ENCODE measurements around the gene CNTN1. TPM values are rescaled to one million over a fixed set of nuclear protein-coding genes. Genes with fewer than 3 reads are reported as not detected.
A peak's percentile ranks its signal among the peaks of the same experiment; 100 is the strongest.

CNTN1 gene
- total and polyA plus RNA-seq, 2 experiments from 2014 or later, result 4.2 to 4.7 TPM

DNA sequence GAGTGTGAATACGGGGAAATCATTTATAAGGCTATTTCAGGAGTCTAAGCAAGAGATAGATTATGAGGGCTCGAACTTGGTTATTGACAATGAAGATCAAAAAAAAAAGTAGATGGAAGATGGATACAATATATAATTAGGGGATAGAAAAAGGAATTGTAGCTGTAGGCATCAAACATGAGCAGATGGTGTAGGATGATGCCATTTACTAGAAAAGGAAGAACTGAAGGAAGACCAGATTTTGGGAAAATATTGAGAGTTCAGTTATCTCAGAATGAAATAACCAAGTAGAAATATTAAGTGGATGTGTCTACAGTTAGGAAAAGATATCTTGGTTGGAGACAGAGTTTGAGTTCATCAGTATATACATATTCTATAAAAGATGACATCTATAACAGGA lies 109.6 kb downstream of the CNTN1 start:
- Histone ChIP-seq H3K27ac (no peak overlapping the region), H3K36me3 (no peaks in the 10 kb centered on the region), H3K27me3 (no peaks in the 10 kb centered on the region), H3K4me3 (no peak overlapping the region), H3K4me1 (ENCODE audit: low read depth) (no peaks in the 10 kb centered on the region), H3K9me3 (ENCODE audit: low read depth) (no peaks in the 10 kb centered on the region)
- TF ChIP-seq, protein P1, sequence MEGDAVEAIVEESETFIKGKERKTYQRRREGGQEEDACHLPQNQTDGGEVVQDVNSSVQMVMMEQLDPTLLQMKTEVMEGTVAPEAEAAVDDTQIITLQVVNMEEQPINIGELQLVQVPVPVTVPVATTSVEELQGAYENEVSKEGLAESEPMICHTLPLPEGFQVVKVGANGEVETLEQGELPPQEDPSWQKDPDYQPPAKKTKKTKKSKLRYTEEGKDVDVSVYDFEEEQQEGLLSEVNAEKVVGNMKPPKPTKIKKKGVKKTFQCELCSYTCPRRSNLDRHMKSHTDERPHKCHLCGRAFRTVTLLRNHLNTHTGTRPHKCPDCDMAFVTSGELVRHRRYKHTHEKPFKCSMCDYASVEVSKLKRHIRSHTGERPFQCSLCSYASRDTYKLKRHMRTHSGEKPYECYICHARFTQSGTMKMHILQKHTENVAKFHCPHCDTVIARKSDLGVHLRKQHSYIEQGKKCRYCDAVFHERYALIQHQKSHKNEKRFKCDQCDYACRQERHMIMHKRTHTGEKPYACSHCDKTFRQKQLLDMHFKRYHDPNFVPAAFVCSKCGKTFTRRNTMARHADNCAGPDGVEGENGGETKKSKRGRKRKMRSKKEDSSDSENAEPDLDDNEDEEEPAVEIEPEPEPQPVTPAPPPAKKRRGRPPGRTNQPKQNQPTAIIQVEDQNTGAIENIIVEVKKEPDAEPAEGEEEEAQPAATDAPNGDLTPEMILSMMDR (IDR thresholded peaks at IDR 0.05; ENCODE audit: low read depth, low read length), result no peak
- no peak for DNase-seq (ENCODE audit: low read depth in 1 of 2, low spot score in 1 of 2)

DNA sequence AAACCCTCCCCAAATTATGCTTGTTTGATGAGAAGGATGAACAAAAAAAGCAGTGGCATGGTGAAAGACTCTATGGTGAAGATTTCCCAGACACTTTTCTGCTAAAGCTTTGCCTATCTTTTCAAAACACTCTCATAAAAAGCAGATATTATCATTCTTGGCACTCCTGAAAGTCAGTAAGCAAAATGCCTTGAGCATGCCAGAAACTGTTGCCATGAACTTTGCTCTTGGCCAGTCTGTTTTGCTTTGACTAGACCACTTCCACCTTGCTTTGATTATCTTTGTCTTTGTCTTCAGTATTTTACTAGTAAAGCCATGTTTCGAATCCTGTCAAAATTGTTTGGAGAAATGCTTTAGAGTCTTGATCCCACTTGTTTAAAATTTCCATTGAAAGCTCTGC lies 110.4 kb downstream of the CNTN1 start:
- Histone ChIP-seq H3K9me3 (ENCODE audit: low read depth) (no peaks in the 10 kb centered on the region), H3K4me3 (no peak overlapping the region), H3K4me1 (ENCODE audit: low read depth) (no peaks in the 10 kb centered on the region), H3K27me3 (no peaks in the 10 kb centered on the region), H3K27ac (no peak overlapping the region), H3K36me3 (no peaks in the 10 kb centered on the region)
- TF ChIP-seq, protein P1 (IDR thresholded peaks at IDR 0.05; ENCODE audit: low read depth, low read length), result no peak
- DNase-seq (ENCODE audit: low read depth in 1 of 2, low spot score in 1 of 2), result no peak

DNA sequence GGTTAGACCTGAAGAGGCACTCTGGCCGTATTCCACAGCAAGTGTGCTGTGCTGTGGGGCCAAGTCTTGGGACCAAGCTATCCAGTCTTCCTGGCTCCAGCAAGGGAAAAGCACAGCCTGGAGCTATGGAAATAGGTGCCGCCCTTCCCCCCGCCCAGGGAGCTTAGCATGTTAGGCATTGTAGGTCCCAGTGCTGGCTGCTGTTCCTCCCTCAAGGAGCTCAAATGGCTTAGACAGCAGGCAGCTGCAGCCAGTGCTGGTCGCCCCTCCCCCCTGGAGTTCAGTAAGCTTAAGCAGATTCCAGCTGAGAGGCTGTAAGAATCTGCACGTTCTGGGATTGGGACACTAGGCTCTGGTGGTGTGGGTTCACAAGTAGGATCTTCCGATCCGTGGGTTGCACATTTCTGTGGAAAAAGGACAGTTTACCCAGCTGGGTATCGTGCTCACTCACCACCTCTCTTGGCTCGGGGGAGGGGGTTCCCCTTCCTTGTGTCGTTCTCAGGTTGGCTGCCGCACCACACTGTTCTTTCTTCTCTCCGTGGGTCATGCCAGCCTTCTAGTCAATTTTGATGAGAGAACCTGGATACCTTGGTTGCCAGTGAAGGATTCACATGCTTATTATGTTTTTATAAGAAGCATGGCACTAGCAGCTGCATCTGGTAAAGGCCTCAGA lies 127.3 kb downstream of the CNTN1 start:
- H3K27ac ChIP-seq, result no peak overlapping the region
- TF ChIP-seq, protein P1 (IDR thresholded peaks at IDR 0.05; ENCODE audit: low read depth, low read length), result no peak
- no peaks in the 10 kb centered on the region for H3K4me1 ChIP-seq (ENCODE audit: low read depth)
- DNase-seq (ENCODE audit: low read depth in 1 of 2, low spot score in 1 of 2), result peak in 1 of 2 donors; percentile 81
- H3K27me3 ChIP-seq, result no peaks in the 10 kb centered on the region
- no peaks in the 10 kb centered on the region for H3K36me3 ChIP-seq
- H3K9me3 ChIP-seq (ENCODE audit: low read depth), result no peaks in the 10 kb centered on the region
- H3K4me3 ChIP-seq, result no peak overlapping the region

DNA sequence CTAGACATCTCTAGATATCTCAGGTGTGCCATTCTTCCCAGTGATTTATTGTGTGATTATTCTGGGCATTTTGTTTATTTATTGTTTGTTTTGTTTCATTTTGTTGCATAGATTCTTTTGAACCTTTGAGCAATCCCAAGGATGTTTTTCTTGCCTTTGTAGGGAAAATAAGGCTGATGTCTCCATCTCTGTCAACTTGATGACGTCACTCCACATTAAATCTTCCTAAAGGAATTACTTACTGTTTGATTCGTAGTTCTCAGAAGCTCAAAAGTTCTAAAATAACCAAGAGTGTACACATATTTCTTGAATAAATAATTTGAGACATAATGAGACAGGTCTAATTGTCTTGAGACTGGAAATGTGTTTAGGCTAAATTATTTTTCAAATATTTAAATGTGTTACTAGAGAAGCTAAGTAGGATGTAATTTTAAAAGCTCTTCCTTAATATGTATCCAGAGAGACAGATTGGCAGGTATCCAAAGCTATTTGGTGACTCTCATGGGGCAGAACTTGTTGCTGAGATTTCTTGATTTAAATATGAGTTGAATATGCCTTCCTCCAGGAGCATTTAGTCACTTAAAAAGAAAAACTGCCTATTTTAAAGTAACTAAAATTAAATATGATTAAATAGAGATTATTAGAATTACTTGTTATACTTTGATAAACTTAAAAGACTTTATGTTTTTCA lies 128.7 kb downstream of the CNTN1 start:
- Histone ChIP-seq H3K4me1 (ENCODE audit: low read depth) (no peaks in the 10 kb centered on the region), H3K4me3 (no peak overlapping the region), H3K9me3 (ENCODE audit: low read depth) (no peaks in the 10 kb centered on the region), H3K27ac (no peak overlapping the region), H3K36me3 (no peaks in the 10 kb centered on the region), H3K27me3 (no peaks in the 10 kb centered on the region)
- TF ChIP-seq, protein P1 (IDR thresholded peaks at IDR 0.05; ENCODE audit: low read depth, low read length), result no peak
- no peak for DNase-seq (ENCODE audit: low read depth in 1 of 2, low spot score in 1 of 2)

DNA sequence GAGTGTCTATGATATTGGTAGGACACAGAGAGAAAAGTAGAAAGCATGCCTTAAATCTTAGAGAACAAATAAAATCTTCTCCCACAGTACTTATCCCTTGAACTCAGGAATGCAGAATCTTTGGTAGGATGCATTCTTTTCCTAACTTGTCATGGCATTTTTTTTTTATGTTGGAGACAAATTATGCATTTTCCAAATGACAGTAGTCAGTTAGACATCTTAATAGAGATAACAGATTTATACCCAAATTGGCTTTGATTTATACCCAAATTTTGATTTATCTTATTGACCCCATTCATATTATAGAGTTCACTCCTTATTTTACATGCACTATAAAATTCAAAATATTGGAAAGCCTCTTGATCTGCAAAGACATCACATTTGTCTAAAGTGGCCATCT lies 132.9 kb downstream of the CNTN1 start:
- Histone ChIP-seq H3K9me3 (ENCODE audit: low read depth) (no peaks in the 10 kb centered on the region), H3K4me3 (no peak overlapping the region)
- no peak for DNase-seq (ENCODE audit: low read depth in 1 of 2, low spot score in 1 of 2)

More for the DNA sequence above, 132.9 kb downstream of the CNTN1 start:
- no peak overlapping the region for H3K27ac ChIP-seq
- TF ChIP-seq, protein P1 (IDR thresholded peaks at IDR 0.05; ENCODE audit: low read depth, low read length), result no peak
- peaks cover 11% of the 10 kb centered on the region for H3K27me3 ChIP-seq
- H3K4me1 ChIP-seq (ENCODE audit: low read depth), result no peaks in the 10 kb centered on the region
- H3K36me3 ChIP-seq, result no peaks in the 10 kb centered on the region

Data from cardiac muscle cell (in vitro differentiated cells and primary cell).